OCI-LY7 (cell line): ENCODE results near the gene PLS3. TPM values are rescaled to one million over a fixed set of nuclear protein-coding genes. Genes with fewer than 3 reads are reported as not detected.

Experiments used
- BruUV-seq: library from RNA; stranded (reverse); fragments of 400-500 nt; replicated peaks from 2 replicates; lab custom pipeline; 2021; lab: Mats Ljungman, UMichigan
- CTCF ChIA-PET: fragments of 300-600 bp; sonication (Branson Sonifier 250); formaldehyde crosslinking; loops from one replicate; lab custom pipeline; 2022; ENCODE audit warnings: antibody characterized with exemption; ENCODE audit not compliant: unreplicated experiment; lab: Charles Lee
- POLR2A ChIA-PET: fragments of 300-600 bp; sonication (Branson Sonifier 250); formaldehyde crosslinking; loops from one replicate; lab custom pipeline; 2022; ENCODE audit warnings: antibody characterized with exemption; lab: Charles Lee
- DNase-seq: peaks from one replicate; pipeline ENCODE4 v3.0.0-alpha.2; 2015; ENCODE audit warnings: low spot score
- H2AFZ ChIP-seq: fragments of 200-600 bp; sonication (generic), shearing (Covaris generic); 2 replicates; pipeline ENCODE4 v1.6.1; 2014; ENCODE audit warnings: mild to moderate bottlenecking, antibody characterized with exemption, low read length, moderate library complexity
- H3K27ac ChIP-seq: fragments of 200-600 bp; sonication (generic); 2 replicates; pipeline ENCODE4 v1.5.1; 2014; ENCODE audit warnings: mixed run types, low read depth, mild to moderate bottlenecking, moderate library complexity, low read length, inconsistent platforms; ENCODE audit not compliant: poor library complexity, severe bottlenecking
- H3K36me3 ChIP-seq: fragments of 200-600 bp; sonication (generic); 2 replicates; pipeline ENCODE4 v1.6.1; 2014; ENCODE audit warnings: mild to moderate bottlenecking, antibody characterized with exemption, low read length, moderate library complexity, mixed read lengths; ENCODE audit not compliant: insufficient read depth
- H3K4me1 ChIP-seq: fragments of 200-600 bp; sonication (generic); 2 replicates; pipeline ENCODE4 v1.5.1; 2014; ENCODE audit warnings: mild to moderate bottlenecking, low read length; ENCODE audit not compliant: insufficient read depth, poor library complexity, severe bottlenecking
- H3K4me2 ChIP-seq: fragments of 200-600 bp; sonication (generic); 2 replicates; pipeline ENCODE4 v1.6.1; 2014; ENCODE audit warnings: mild to moderate bottlenecking, low read length
- H3K4me3 ChIP-seq: fragments of 200-600 bp; sonication (generic); 2 replicates; pipeline ENCODE4 v1.5.1; 2014; ENCODE audit warnings: mild to moderate bottlenecking, low read depth, low read length; ENCODE audit not compliant: poor library complexity, severe bottlenecking
- H3K79me2 ChIP-seq: fragments of 200-600 bp; sonication (generic); 2 replicates; pipeline ENCODE4 v1.6.1; 2016; ENCODE audit warnings: low read depth, mild to moderate bottlenecking, low read length, moderate library complexity, mixed read lengths; ENCODE audit not compliant: insufficient read depth
- H3K9me2 ChIP-seq: fragments of 200-600 bp; sonication (generic); 2 replicates; pipeline ENCODE4 v1.6.1; 2016; ENCODE audit warnings: mild to moderate bottlenecking, low read length, mixed read lengths; ENCODE audit not compliant: insufficient read depth
- H3K9me3 ChIP-seq: fragments of 200-600 bp; sonication (generic); 2 replicates; pipeline ENCODE4 v1.6.1; 2014; ENCODE audit warnings: mild to moderate bottlenecking, mixed run types, low read length, mixed read lengths
- H4K20me1 ChIP-seq: fragments of 200-600 bp; sonication (generic); 2 replicates; pipeline ENCODE4 v1.6.1; 2014; ENCODE audit warnings: mild to moderate bottlenecking, antibody characterized with exemption, low read length, moderate library complexity, mixed read lengths; ENCODE audit not compliant: insufficient read depth
- EZH2phosphoT487 ChIP-seq: fragments of 200-600 bp; sonication (generic); IDR thresholded peaks from 2 replicates; pipeline ENCODE4 v1.6.1; 2018; ENCODE audit warnings: low read depth, borderline replicate concordance, mild to moderate bottlenecking, mixed run types, antibody characterized with exemption, low read length, moderate library complexity, mixed read lengths
- intact Hi-C: fragments of 100-400 bp; cut with micrococcal nuclease; formaldehyde crosslinking; loops from one replicate; pipeline ENCODE4 v1.10.0; 2022; ENCODE audit not compliant: unreplicated experiment
- total RNA-seq, 2 experiments: library from RNA; depleted of rRNA in 1 of 2; stranded (reverse); fragments of >200 nt in 1 of 2; shearing (Covaris generic) in 1 of 2; gene quantifications; 2 replicates each; pipeline ENCODE4 v1.2.3, GENCODE V29; 2014 to 2022
- TF ChIP-seq, protein P1 (sequence below): fragments of 200-600 bp; sonication (generic); conservative IDR thresholded peaks from 2 replicates; pipeline ENCODE4 v1.5.1; 2014; ENCODE audit warnings: mild to moderate bottlenecking, antibody characterized with exemption, low read length, moderate library complexity, mixed read lengths

PLS3 gene
- total RNA-seq, 2 experiments from 2014 or later = not detected

DNA sequence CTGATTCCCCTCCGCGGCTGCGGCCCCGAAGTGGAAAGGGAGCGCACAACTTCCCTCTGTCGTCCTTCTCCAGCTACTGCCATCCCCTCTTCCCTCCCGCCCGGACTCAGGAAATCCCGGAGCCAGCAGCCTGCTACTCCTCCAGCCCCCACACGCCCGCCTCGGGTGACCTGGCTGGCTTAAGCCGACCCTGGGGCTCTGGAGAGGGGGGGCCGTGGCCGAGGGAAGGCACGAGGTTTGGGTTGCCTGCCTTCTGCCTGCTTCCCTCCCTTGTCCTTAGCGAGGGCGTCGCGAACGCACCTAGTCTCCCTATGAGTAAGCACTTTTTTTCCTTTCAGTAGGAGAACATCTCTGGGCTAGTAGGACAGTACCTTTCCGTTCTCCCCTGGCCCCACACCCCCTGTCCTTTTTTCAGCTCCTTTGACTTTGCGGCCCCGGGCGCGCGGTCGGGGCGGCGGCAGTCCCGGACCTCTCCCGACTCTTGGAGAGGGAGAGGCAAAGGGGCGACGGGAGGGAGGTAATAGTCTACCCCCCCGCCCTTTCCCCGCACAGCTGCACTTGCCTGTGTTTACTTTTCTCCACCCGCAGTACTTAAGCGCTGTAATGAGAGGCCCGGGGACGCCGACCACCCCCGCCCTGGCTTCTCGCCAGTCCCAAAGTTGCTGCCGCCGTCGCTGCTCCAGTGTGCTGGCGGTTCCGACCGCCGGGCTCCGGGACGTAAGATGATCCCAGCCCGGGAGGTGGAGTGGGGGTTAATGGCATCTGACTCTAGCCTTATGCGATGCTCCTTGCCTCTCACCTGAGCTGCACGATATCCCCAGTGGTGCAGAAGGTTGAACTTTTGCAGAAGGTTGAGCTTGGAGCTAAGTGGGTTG lies 868 bp downstream of the PLS3 start:
- intact Hi-C loops = no loop called here
- DNase-seq = no peak
- Histone ChIP-seq H4K20me1 (no peaks in the 10 kb centered on the region), H3K4me3 (no peak overlapping the region), H3K79me2 (no peaks in the 10 kb centered on the region), H3K9me3 (no peaks in the 10 kb centered on the region), H3K36me3 (no peaks in the 10 kb centered on the region), H3K4me2 (no peak overlapping the region), H2AFZ (no peak overlapping the region), H3K9me2 (no peaks in the 10 kb centered on the region), H3K27ac (no peak overlapping the region), H3K4me1 (no peaks in the 10 kb centered on the region)
- no peak for TF ChIP-seq EZH2phosphoT487
- TF ChIP-seq, protein P1, sequence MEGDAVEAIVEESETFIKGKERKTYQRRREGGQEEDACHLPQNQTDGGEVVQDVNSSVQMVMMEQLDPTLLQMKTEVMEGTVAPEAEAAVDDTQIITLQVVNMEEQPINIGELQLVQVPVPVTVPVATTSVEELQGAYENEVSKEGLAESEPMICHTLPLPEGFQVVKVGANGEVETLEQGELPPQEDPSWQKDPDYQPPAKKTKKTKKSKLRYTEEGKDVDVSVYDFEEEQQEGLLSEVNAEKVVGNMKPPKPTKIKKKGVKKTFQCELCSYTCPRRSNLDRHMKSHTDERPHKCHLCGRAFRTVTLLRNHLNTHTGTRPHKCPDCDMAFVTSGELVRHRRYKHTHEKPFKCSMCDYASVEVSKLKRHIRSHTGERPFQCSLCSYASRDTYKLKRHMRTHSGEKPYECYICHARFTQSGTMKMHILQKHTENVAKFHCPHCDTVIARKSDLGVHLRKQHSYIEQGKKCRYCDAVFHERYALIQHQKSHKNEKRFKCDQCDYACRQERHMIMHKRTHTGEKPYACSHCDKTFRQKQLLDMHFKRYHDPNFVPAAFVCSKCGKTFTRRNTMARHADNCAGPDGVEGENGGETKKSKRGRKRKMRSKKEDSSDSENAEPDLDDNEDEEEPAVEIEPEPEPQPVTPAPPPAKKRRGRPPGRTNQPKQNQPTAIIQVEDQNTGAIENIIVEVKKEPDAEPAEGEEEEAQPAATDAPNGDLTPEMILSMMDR = no peak
- CTCF ChIA-PET = no interaction called here
- no TSS peak for BruUV-seq
- POLR2A ChIA-PET = no interaction called here

DNA sequence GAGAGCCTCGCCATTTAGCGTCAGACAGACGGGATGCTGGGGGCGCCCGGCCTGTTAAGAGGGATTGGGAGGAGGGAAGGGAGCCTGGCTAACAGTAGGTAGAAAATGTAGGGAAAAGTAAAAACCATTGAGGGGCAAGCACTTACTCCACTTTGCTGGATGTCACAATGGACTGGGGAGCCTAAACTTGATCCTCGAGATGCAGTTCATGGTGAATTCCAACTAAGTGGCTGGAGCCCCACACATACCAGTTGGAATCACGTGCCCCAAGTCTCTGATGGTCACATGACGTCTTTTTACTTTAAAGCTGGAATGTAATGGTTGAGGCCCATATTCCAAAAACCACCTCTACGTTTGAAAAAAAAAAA lies 1.5 kb downstream of the PLS3 start:
- H3K9me3 ChIP-seq = no peaks in the 10 kb centered on the region
- no peak for TF ChIP-seq EZH2phosphoT487
- TF ChIP-seq, protein P1 = no peak
- no peak for DNase-seq
- intact Hi-C loops = no loop called here
- H3K36me3 ChIP-seq = no peaks in the 10 kb centered on the region
- H3K27ac ChIP-seq = no peak overlapping the region
- no peak overlapping the region for H2AFZ ChIP-seq
- H3K4me3 ChIP-seq = no peak overlapping the region
- no peaks in the 10 kb centered on the region for H3K9me2 ChIP-seq
- ChIA-PET POLR2A (no interaction called here), CTCF (no interaction called here)
- no peaks in the 10 kb centered on the region for H3K4me1 ChIP-seq
- no TSS peak for BruUV-seq
- no peaks in the 10 kb centered on the region for H4K20me1 ChIP-seq
- H3K4me2 ChIP-seq = no peak overlapping the region
- no peaks in the 10 kb centered on the region for H3K79me2 ChIP-seq

DNA sequence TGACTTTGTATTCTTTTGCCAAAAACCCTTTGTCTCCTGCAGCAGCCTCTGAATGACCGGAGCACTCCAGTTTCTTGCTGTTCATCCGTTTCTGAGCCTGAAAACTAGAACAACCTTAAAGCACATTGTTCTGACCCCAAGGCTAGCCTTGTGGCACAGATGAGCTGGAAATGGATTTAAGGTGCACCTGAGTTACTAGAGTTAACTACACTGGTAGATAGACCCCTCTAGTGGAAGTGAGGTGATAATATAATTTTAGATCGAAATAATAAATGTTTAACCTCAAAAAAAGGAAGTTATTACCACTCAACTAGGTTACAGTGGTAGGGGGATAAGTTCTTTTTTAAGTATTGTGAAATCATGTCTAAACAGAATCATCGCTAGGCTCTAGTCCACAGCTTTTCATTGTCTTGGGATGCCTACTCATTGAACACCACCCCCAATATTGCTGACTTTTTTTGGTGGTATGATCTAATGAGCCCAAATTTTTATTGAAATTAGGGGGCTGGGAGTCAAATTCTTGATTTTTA lies 2.7 kb downstream of the PLS3 start:
- H3K4me2 ChIP-seq = no peak overlapping the region

More for the DNA sequence above, 2.7 kb downstream of the PLS3 start:
- no peak overlapping the region for H3K27ac ChIP-seq
- no peaks in the 10 kb centered on the region for H3K36me3 ChIP-seq
- H3K4me3 ChIP-seq = no peak overlapping the region
- H3K9me2 ChIP-seq = no peaks in the 10 kb centered on the region
- no peaks in the 10 kb centered on the region for H3K79me2 ChIP-seq
- no peaks in the 10 kb centered on the region for H3K4me1 ChIP-seq
- CTCF ChIA-PET = no interaction called here
- no TSS peak for BruUV-seq
- no peaks in the 10 kb centered on the region for H3K9me3 ChIP-seq
- TF ChIP-seq, protein P1 = no peak
- no peak for TF ChIP-seq EZH2phosphoT487
- DNase-seq = no peak
- POLR2A ChIA-PET = no interaction called here
- no peak overlapping the region for H2AFZ ChIP-seq
- no peaks in the 10 kb centered on the region for H4K20me1 ChIP-seq
- intact Hi-C loops = no loop called here
